HG02623 (cell line): ENCODE measurements around the gene NLRP10.

ENCODE experiments used
- ATAC-seq: cut with Tn5 transposase; IDR thresholded peaks from one replicate; pipeline ENCODE4 v1.9.1; 2021; ENCODE audit warnings: moderate library complexity; ENCODE audit not compliant: unreplicated experiment

NLRP10 gene

GRCh38 chr11:7974668-7975067, 9.4 kb upstream of the NLRP10 start:
- ATAC-seq = no peak

DNA sequence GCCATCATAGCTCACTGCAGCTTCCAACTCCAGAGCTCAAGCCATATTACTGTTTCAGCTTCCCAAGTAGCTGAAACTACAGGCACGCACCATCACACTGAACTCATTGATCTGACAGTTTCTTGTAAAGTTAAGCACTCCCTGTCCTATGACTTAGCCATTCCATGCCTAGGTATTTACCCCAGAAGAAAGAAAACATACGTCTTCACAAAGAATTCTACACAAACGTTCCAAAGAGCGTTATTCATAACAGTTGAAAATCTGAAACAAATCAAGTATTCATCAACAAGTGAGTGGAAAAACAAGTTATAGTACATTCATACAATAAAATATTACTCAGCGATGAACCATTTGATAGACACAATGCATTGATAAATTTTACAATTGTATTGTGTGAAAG, 7.8 kb upstream of the NLRP10 start:
- ATAC-seq = no peak

DNA sequence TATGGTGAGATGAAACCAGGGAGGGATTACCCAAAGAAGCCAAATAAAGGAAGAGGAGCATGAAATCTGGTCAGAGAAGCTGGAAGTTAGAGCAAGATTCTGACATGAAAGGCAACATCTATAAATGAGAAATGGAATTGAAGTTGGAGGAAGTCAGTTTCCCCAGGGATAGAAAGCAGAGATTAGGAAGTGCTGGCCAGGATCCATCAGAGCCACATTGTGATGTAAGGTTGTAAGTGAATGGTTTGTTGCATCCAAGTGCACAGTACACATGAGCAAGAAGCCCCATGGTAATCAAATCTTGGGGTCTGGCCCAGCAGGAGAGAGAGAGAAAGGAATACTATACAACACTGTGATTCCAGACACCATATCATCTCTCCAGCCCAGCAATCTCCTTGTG, 6.6 kb upstream of the NLRP10 start:
- ATAC-seq = no peak

DNA sequence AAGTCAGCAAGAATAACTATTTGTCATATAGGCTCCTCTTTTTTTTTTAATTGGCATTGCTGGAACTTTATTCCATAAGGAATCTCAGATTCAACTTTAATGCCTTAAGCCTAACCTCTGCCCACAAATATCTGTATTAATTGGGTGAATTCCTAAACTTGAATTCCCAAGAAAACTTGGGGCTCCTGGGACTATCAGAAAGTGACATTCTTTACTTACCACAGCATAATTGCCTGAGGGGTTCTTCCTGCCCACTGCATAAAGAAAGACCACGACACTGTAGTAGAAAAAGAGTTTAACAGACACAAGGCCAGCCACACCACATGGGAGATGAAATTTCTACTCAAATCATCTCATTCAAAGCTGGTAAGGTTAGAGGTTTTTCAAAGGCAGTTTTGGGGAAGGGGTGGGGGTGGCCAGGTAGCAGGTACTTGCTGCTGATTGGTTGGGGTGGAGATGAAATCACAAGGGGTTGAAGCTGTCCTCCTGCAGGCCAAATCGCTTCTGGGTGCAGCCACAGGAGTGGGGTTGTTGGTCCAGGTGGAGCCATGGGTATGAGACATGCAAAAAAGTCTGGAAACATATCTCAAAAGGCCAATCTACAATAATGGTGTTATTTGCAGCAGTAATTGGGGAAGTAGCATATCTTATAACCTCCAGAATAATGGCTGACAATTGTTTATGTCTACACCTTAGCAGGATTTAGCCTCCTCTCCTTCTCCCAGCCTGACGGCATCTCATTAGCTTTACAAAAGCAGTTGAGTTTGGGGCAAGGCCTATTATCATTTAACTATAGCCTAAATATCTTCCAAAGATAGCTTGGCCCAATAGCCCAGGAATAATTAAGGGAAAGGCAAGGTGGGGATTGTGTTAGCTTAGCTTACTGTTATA, 4.8 kb upstream of the NLRP10 start:
- no peak for ATAC-seq

- ATAC-seq = no peak
Measured at GRCh38 chr11:7968686-7969085, 3.4 kb upstream of the NLRP10 start.

DNA sequence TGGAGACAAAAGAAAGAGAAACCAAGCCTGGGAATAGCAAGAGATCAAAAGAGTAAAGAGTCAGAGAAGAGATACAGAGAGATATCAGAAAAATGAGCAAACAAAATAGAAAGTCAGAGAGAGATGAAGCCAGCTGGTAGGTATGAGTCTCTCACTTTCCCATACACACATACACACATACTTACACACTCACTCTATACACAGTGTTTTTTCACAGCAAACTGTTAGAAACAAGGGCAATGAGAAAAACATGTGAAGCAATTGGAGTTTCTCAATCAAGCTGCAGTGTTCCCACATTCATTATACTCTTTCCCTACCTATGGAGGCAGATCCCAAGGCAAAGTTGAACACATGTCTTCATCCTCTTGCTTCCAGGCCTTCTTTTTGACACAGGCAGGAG, 2.6 kb upstream of the NLRP10 start:
- no peak for ATAC-seq

DNA sequence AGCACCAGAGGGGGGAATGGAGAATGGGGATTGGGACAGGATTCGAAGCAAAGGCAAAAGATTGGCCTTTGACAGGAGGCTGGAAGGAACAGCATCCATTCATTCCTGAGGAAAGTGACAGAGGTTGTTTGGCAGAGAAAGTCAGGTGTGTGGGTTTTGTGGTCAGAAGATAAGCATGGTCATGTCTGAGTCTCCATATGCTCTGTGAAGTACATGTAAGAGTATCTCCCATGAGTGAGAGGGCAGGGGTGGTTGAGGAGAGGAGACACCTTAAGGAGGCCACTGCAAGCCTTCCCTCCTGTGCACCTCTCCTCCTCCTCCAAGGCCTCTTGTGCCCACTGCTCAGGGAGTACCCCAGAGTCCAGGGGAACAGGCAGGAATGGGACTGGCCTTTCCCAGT, 1.9 kb upstream of the NLRP10 start:
- no peak for ATAC-seq

DNA sequence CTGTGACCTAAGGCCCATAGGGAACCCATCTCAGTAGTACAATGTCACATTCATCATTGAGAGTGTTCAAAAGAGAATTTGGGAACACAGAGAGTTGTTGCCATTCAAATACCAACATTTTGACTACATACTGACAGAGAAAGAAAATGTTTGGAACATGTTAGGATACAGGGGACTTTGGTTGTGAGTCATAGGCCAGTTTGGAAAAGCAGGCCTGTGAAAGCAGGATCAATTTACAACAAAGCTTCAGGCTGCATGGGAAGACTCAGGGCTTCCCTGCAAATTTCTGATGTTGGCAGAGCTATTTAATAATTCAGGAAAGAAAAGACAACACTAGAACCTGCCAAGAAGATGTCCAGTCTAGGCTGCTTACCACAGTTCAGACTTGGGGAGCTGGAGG, 374 bp downstream of the NLRP10 start:
- ATAC-seq = no peak

DNA sequence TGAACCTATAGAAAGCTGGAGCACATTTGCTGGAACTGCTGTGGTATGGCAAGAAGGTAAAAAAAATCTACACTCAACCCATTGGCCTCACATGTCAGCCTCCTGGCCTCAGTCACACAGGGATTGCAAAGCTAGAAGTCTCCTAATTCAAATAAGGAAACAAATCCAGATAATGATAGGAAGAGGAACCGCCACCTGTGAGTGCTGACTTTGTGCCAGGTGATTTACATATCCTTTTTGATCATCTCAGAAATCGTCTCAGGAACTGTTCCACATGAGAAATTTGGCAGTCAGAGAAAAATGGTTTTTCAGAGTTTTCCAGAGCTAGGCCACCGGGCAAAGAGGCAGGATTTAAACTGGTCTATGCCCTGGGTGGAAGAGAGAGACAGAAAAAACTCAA, 986 bp downstream of the NLRP10 start:
- no peak for ATAC-seq

GRCh38 chr11:7955191-7955590, 10.1 kb downstream of the NLRP10 start:
- no peak for ATAC-seq

GRCh38 chr11:7949934-7950333, 15.3 kb downstream of the NLRP10 start:
- ATAC-seq = no peak

- ATAC-seq = no peak
Measured at GRCh38 chr11:7944123-7944522, 21.1 kb downstream of the NLRP10 start.

- ATAC-seq = no peak
Measured at GRCh38 chr11:7941608-7942007, 23.6 kb downstream of the NLRP10 start, which contains the start of gene OR10A3. Gene OR10A3 (minus strand): TSS chr11:7941708. CDS start chr11:7939520, 2,188 bp downstream.

- ATAC-seq = no peak
Measured at GRCh38 chr11:7941146-7941545, 24.1 kb downstream of the NLRP10 start.

- no peak for ATAC-seq
Measured at GRCh38 chr11:7936615-7937014, 28.6 kb downstream of the NLRP10 start.

GRCh38 chr11:7931168-7931567, 34.1 kb downstream of the NLRP10 start, which contains the start of gene OR10A6:
Gene OR10A6 (minus strand): TSS chr11:7931268. CDS start chr11:7928662, 2,606 bp downstream.
- ATAC-seq = no peak

DNA sequence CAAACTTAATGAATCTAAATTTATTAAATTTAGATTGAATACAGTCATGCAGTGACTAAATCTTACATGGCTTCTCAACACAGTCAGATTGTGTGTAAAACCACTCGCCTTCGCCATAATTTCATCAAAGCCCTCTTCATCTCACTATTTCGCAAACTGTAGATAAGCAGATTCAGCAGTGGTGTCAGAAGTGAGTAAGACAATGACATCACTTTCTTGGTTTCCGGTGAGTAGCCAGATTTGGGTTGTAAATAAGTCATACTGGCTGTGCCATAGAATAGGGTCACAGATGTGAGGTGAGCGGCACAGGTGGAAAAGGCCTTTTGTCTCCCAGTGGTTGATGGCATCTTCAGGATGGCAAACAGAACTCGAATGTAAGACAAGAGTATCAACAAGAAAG, 37.6 kb downstream of the NLRP10 start:
- ATAC-seq = no peak

DNA sequence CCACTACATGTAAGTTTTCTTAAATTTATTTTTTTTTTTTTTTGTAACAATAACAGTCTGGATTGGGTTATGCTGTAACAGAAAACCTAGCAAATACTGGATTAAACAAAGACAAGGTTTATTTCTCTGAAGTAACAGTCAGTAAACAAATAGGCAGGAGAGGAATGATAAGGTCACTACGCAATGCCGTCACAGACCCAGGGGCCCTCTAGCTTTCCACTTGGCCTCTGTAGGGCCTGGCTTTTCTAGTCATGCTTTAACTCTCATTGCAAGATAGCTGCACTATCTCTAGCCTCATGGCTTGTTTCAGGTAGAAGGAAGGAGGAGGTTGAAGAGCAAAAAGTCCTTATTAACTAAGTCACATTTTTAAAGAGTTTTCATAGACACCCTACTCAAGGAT, 40.7 kb downstream of the NLRP10 start:
- ATAC-seq = no peak

GRCh38 chr11:7918141-7918540, 47.1 kb downstream of the NLRP10 start:
- ATAC-seq = no peak
